Measurements from ENCODE around the gene CDC42EP4. TPM values are rescaled to one million over a fixed set of nuclear protein-coding genes. Genes with fewer than 3 reads are reported as not detected.

Gene CDC42EP4
- total and polyA plus RNA-seq, 2 experiments from 2014 or later: 62.4 to 82.7 TPM

GRCh38 chr17:73342541-73343167 is 30.9 kb upstream of the CDC42EP4 start:
- H3K4me2 ChIP-seq: peak overlapping the region; percentile 64
- no peak for DNase-seq (ENCODE audit: low spot score)
- no peak overlapping the region for H3K4me3 ChIP-seq
- no peaks in the 10 kb centered on the region for H3K79me2 ChIP-seq
- TF ChIP-seq CTCF (IDR thresholded peaks at IDR 0.05; ENCODE audit: poor library complexity) (no peak), EZH2phosphoT487 (IDR thresholded peaks at IDR 0.05; ENCODE audit: low read depth, severe bottlenecking, unreplicated experiment) (no peak), EZH2 (IDR thresholded peaks at IDR 0.05; ENCODE audit: borderline replicate concordance) (no peak)
- H3K27ac ChIP-seq: peak overlapping the region; percentile 92
- no peaks in the 10 kb centered on the region for H3K27me3 ChIP-seq
- peaks cover 52% of the 10 kb centered on the region for H3K4me1 ChIP-seq (ENCODE audit: insufficient read depth)
- H3K9me2 ChIP-seq (replicated peaks; ENCODE audit: insufficient read depth): no peaks in the 10 kb centered on the region
- no peaks in the 10 kb centered on the region for H3K9me3 ChIP-seq (ENCODE audit: low read depth)
- no peak overlapping the region for H2AFZ ChIP-seq
- 41% methylated on average over 7 of the region's 7 CpGs for WGBS (ENCODE audit: low lambda C conversion rate, missing lambda C conversion rate)
- H3K36me3 ChIP-seq (replicated peaks; ENCODE audit: insufficient read depth, low read depth): no peaks in the 10 kb centered on the region
- no peaks in the 10 kb centered on the region for H4K20me1 ChIP-seq (ENCODE audit: insufficient read depth, poor library complexity, severe bottlenecking)

- no peaks in the 10 kb centered on the region for H3K9me3 ChIP-seq (ENCODE audit: low read depth)
- H3K27ac ChIP-seq: peak overlapping the region; percentile 92
- DNase-seq (ENCODE audit: low spot score): peak; percentile 79
- no peaks in the 10 kb centered on the region for H3K9me2 ChIP-seq (replicated peaks; ENCODE audit: insufficient read depth)
- TF ChIP-seq CTCF (IDR thresholded peaks at IDR 0.05; ENCODE audit: poor library complexity) (no peak), EZH2 (IDR thresholded peaks at IDR 0.05; ENCODE audit: borderline replicate concordance) (no peak)
- 63% methylated on average over 12 of the region's 12 CpGs for WGBS (ENCODE audit: low lambda C conversion rate, missing lambda C conversion rate)
- no peaks in the 10 kb centered on the region for H3K27me3 ChIP-seq
- H2AFZ ChIP-seq: no peak overlapping the region
- H3K36me3 ChIP-seq (replicated peaks; ENCODE audit: insufficient read depth, low read depth): no peaks in the 10 kb centered on the region
- H3K4me3 ChIP-seq: no peak overlapping the region
- H3K4me1 ChIP-seq (ENCODE audit: insufficient read depth): peaks cover 52% of the 10 kb centered on the region
- no peaks in the 10 kb centered on the region for H3K79me2 ChIP-seq
- peak overlapping the region; percentile 64 for H3K4me2 ChIP-seq
- H4K20me1 ChIP-seq (ENCODE audit: insufficient read depth, poor library complexity, severe bottlenecking): no peaks in the 10 kb centered on the region
These were observed 30.3 kb upstream of the CDC42EP4 start for GRCh38 chr17:73342050-73342522.

- Histone ChIP-seq H3K27ac (peak overlapping the region; percentile 92), H3K27me3 (no peaks in the 10 kb centered on the region), H2AFZ (no peak overlapping the region), H3K4me2 (peak overlapping the region; percentile 38), H3K36me3 (replicated peaks; ENCODE audit: insufficient read depth, low read depth) (no peaks in the 10 kb centered on the region), H3K4me3 (no peak overlapping the region), H3K9me3 (ENCODE audit: low read depth) (no peaks in the 10 kb centered on the region), H3K79me2 (no peaks in the 10 kb centered on the region), H3K4me1 (ENCODE audit: insufficient read depth) (peaks cover 50% of the 10 kb centered on the region), H3K9me2 (replicated peaks; ENCODE audit: insufficient read depth) (no peaks in the 10 kb centered on the region), H4K20me1 (ENCODE audit: insufficient read depth, poor library complexity, severe bottlenecking) (no peaks in the 10 kb centered on the region)
- TF ChIP-seq EZH2 (IDR thresholded peaks at IDR 0.05; ENCODE audit: borderline replicate concordance): no peak
- DNase-seq (ENCODE audit: low spot score): no peak
- 53% methylated on average over 15 of the region's 15 CpGs for WGBS (ENCODE audit: low lambda C conversion rate, missing lambda C conversion rate)
These were observed 29.7 kb upstream of the CDC42EP4 start for GRCh38 chr17:73341350-73342049.

GRCh38 chr17:73340093-73340596 is 28.3 kb upstream of the CDC42EP4 start:
- Histone ChIP-seq H3K9me2 (replicated peaks; ENCODE audit: insufficient read depth) (no peaks in the 10 kb centered on the region), H3K36me3 (replicated peaks; ENCODE audit: insufficient read depth, low read depth) (no peaks in the 10 kb centered on the region), H3K79me2 (no peaks in the 10 kb centered on the region), H3K4me2 (no peak overlapping the region), H3K27me3 (no peaks in the 10 kb centered on the region), H4K20me1 (ENCODE audit: insufficient read depth, poor library complexity, severe bottlenecking) (no peaks in the 10 kb centered on the region), H3K27ac (peak overlapping the region; percentile 81), H3K9me3 (ENCODE audit: low read depth) (no peaks in the 10 kb centered on the region), H3K4me3 (no peak overlapping the region), H3K4me1 (ENCODE audit: insufficient read depth) (peaks cover 52% of the 10 kb centered on the region), H2AFZ (no peak overlapping the region)
- 77% methylated on average over 7 of the region's 7 CpGs for WGBS (ENCODE audit: low lambda C conversion rate, missing lambda C conversion rate)
- peak; percentile 7 for TF ChIP-seq CTCF (IDR thresholded peaks at IDR 0.05; ENCODE audit: poor library complexity)
- TF ChIP-seq EZH2 (IDR thresholded peaks at IDR 0.05; ENCODE audit: borderline replicate concordance): no peak
- TF ChIP-seq EZH2phosphoT487 (IDR thresholded peaks at IDR 0.05; ENCODE audit: low read depth, severe bottlenecking, unreplicated experiment): no peak
- DNase-seq (ENCODE audit: low spot score): peak; percentile 58
